HuH-7 (cell line): ENCODE measurements around the gene PCSK6.

ENCODE experiments used
- DNase-seq: peaks from one replicate; pipeline ENCODE4 v3.0.0; 2011; ENCODE audit warnings: low spot score

Gene PCSK6

GRCh38 chr15:101498717-101499480, 9.4 kb upstream of the PCSK6 start:
- DNase-seq: no peak

- DNase-seq: no peak
Measured at GRCh38 chr15:101498076-101498716, 8.7 kb upstream of the PCSK6 start.

GRCh38 chr15:101497484-101498034, 8.1 kb upstream of the PCSK6 start:
- peak; percentile 64 for DNase-seq

GRCh38 chr15:101497017-101497416, 7.5 kb upstream of the PCSK6 start:
- DNase-seq: no peak

GRCh38 chr15:101496198-101496986, 6.9 kb upstream of the PCSK6 start:
- no peak for DNase-seq

- DNase-seq: no peak
Measured at GRCh38 chr15:101495334-101496197, 6.1 kb upstream of the PCSK6 start.

- no peak for DNase-seq
Measured at GRCh38 chr15:101494251-101494796, 4.8 kb upstream of the PCSK6 start.

- no peak for DNase-seq
Measured at GRCh38 chr15:101492766-101493692, 3.5 kb upstream of the PCSK6 start.

- no peak for DNase-seq
Measured at GRCh38 chr15:101491734-101492640, 2.5 kb upstream of the PCSK6 start.

- DNase-seq: no peak
Measured at GRCh38 chr15:101490922-101491733, 1.6 kb upstream of the PCSK6 start.

- DNase-seq: peak; percentile 56
Measured at GRCh38 chr15:101490408-101490891, 943 bp upstream of the PCSK6 start.

- DNase-seq: peak; percentile 87
Measured at GRCh38 chr15:101489237-101489598, 289 bp downstream of the PCSK6 start.

- peak; percentile 69 for DNase-seq
Measured at GRCh38 chr15:101488300-101489164, 975 bp downstream of the PCSK6 start.

- DNase-seq: no peak
Measured at GRCh38 chr15:101486696-101487459, 2.6 kb downstream of the PCSK6 start.

GRCh38 chr15:101483462-101483861, 6.0 kb downstream of the PCSK6 start:
- DNase-seq: no peak
